GM10266 (cell line): ENCODE data around the gene PSAP.

Experiments used
- DNase-seq: peaks from one replicate; pipeline ENCODE4 v3.0.0; 2012; ENCODE audit errors: extremely low spot score
- CTCF ChIP-seq: IDR thresholded peaks from 2 replicates; pipeline ENCODE4 v1.5.1; 2012; ENCODE audit warnings: mild to moderate bottlenecking, low read depth; ENCODE audit not compliant: control insufficient read depth, insufficient read depth; ENCODE audit errors: missing control alignments

Gene PSAP

GRCh38 chr10:71833451-71834342 lies 17.4 kb downstream of the PSAP start:
- no peak for TF ChIP-seq CTCF
- no peak for DNase-seq

- DNase-seq = no peak
- TF ChIP-seq CTCF = no peak
Measured at GRCh38 chr10:71832967-71833366, 18.1 kb downstream of the PSAP start.

GRCh38 chr10:71831646-71832552 lies 19.2 kb downstream of the PSAP start:
- no peak for TF ChIP-seq CTCF
- no peak for DNase-seq

- DNase-seq = no peak
- no peak for TF ChIP-seq CTCF
Measured at GRCh38 chr10:71830726-71831125, 20.3 kb downstream of the PSAP start.

GRCh38 chr10:71829896-71830295 lies 21.2 kb downstream of the PSAP start:
- TF ChIP-seq CTCF = no peak

GRCh38 chr10:71829171-71829570 lies 21.9 kb downstream of the PSAP start:
- no peak for DNase-seq
- no peak for TF ChIP-seq CTCF

More at GRCh38 chr10:71829896-71830295, 21.2 kb downstream of the PSAP start:
- DNase-seq = no peak

- DNase-seq = no peak
- TF ChIP-seq CTCF = no peak
Measured at GRCh38 chr10:71828702-71829101, 22.3 kb downstream of the PSAP start.
